OCI-LY1 (cell line): Measurements from ENCODE around the gene GMNN.

Experiments used
- EZH2 ChIP-seq: fragments of 200-600 bp; sonication (generic), shearing (Covaris generic); IDR thresholded peaks from 2 replicates; pipeline ENCODE4 v1.8.0; 2017; ENCODE audit warnings: borderline replicate concordance, mixed run types, mild to moderate bottlenecking, antibody characterized with exemption, low read length, moderate library complexity, mixed read lengths
- TF ChIP-seq, protein P1 (sequence below): fragments of 200-600 bp; sonication (generic), shearing (Covaris generic); IDR thresholded peaks from 2 replicates; pipeline ENCODE4 v1.5.1; 2017; ENCODE audit warnings: mild to moderate bottlenecking, antibody characterized with exemption, low read length, moderate library complexity, mixed read lengths

DNA sequence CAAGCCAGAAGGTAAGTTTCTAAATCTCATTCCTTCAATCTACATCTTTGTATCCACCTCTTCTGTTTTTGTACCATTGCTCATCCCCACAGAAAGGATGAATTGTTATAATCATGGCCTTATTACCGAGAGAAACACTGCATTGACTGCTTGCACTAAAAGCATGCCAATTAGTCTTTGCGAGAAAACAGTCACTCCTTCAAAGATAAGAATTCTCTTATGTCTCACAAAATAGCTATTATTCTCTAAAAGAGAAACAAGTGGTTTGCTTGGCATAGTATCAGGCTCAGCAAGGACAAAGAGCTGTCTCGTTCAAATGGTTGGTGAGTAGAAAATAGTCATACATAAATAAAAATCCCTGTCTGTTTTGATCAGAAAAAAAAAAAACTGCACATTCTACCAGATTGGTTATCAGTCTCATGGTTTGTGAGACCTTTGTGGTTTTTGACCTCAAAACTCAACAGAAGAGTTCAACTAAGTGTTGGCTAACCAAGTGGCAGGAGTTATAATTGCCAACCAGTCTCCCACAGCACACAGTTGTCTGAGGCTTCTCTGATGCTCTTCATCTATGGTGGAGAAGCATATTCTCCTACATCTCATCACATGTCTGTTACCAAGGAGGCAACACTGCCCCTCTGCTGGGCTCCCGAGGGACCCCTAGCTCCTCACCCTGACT, 59.1 kb downstream of the GMNN start:
- TF ChIP-seq, protein P1, sequence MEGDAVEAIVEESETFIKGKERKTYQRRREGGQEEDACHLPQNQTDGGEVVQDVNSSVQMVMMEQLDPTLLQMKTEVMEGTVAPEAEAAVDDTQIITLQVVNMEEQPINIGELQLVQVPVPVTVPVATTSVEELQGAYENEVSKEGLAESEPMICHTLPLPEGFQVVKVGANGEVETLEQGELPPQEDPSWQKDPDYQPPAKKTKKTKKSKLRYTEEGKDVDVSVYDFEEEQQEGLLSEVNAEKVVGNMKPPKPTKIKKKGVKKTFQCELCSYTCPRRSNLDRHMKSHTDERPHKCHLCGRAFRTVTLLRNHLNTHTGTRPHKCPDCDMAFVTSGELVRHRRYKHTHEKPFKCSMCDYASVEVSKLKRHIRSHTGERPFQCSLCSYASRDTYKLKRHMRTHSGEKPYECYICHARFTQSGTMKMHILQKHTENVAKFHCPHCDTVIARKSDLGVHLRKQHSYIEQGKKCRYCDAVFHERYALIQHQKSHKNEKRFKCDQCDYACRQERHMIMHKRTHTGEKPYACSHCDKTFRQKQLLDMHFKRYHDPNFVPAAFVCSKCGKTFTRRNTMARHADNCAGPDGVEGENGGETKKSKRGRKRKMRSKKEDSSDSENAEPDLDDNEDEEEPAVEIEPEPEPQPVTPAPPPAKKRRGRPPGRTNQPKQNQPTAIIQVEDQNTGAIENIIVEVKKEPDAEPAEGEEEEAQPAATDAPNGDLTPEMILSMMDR: no peak
- TF ChIP-seq EZH2: no peak
